H1 (cell line): ENCODE results near the gene HEBP2. TPM values are rescaled to one million over a fixed set of nuclear protein-coding genes. Genes with fewer than 3 reads are reported as not detected.

Source experiments
- HDAC2 ChIP-seq, 2 experiments: fragments of 300-600 bp in 1 of 2; sonication (generic) in 1 of 2; IDR thresholded peaks; 2 replicates each; pipeline ENCODE4 v1.6.1; 2011 to 2012; ENCODE audit warnings: low read depth in 2 of 2, low read length in 2 of 2, mild to moderate bottlenecking in 2 of 2, moderate library complexity in 2 of 2, borderline replicate concordance in 1 of 2, inconsistent platforms in 1 of 2
- RNF2 ChIP-seq: fragments of 200-900, 300-1000 bp; sonication (generic); IDR thresholded peaks from 2 replicates; pipeline ENCODE4 v1.7.1; 2016; ENCODE audit warnings: borderline replicate concordance, low read depth, mild to moderate bottlenecking, antibody characterized with exemption, low read length; ENCODE audit not compliant: poor library complexity, severe bottlenecking; ENCODE audit errors: missing control alignments
- SP2 ChIP-seq: IDR thresholded peaks from 2 replicates; pipeline ENCODE4 v1.6.1; 2012; ENCODE audit warnings: mild to moderate bottlenecking, low read length, inconsistent platforms
- polyA plus RNA-seq, 7 experiments: library from polyadenylated mRNA; depleted of rRNA in 3 of 7; stranded (reverse) in 5 of 7; unstranded in 2 of 7; fragments of >200 nt in 5 of 7; fragments of 200-250 nt in 2 of 7; gene quantifications; 1 replicate in 5 of 7; 2 replicates in 1 of 7; 4 replicates in 1 of 7; pipeline versions ENCODE4 v1.2.1 to v1.2.3, GENCODE V29; 2011 to 2013; ENCODE audit warnings: missing spikeins in 2 of 7, mixed read lengths in 2 of 7
- total RNA-seq: library from RNA; stranded (reverse); fragmentation: NEBNext Ultra II Directional; extraction: Animal tissue kit (Norgen Biotek cat#: 25700); gene quantifications from 2 replicates; pipeline ENCODE4 v1.2.1, GENCODE V29; 2021
- TF ChIP-seq, protein P1 (sequence below): fragments of 300-600 bp; sonication (generic); IDR thresholded peaks from 2 replicates; pipeline ENCODE4 v1.7.1; 2012; ENCODE audit warnings: low read length, moderate library complexity, mild to moderate bottlenecking, inconsistent platforms; ENCODE audit not compliant: insufficient replicate concordance
- TF ChIP-seq, protein P2 (sequence below): IDR thresholded peaks from 2 replicates; pipeline ENCODE4 v1.6.1; 2011; ENCODE audit warnings: low read length, improper control_type of control experiment
- TF ChIP-seq, protein P3 (sequence below): IDR thresholded peaks from 2 replicates; pipeline ENCODE4 v1.6.1; 2012; ENCODE audit warnings: inconsistent platforms

The HEBP2 gene
- total and polyA plus RNA-seq, 2 of the 8 experiments (the other 6 are each of a cell fraction or from before 2014, with no cell fraction given), result 6.5 to 37.9 TPM

DNA sequence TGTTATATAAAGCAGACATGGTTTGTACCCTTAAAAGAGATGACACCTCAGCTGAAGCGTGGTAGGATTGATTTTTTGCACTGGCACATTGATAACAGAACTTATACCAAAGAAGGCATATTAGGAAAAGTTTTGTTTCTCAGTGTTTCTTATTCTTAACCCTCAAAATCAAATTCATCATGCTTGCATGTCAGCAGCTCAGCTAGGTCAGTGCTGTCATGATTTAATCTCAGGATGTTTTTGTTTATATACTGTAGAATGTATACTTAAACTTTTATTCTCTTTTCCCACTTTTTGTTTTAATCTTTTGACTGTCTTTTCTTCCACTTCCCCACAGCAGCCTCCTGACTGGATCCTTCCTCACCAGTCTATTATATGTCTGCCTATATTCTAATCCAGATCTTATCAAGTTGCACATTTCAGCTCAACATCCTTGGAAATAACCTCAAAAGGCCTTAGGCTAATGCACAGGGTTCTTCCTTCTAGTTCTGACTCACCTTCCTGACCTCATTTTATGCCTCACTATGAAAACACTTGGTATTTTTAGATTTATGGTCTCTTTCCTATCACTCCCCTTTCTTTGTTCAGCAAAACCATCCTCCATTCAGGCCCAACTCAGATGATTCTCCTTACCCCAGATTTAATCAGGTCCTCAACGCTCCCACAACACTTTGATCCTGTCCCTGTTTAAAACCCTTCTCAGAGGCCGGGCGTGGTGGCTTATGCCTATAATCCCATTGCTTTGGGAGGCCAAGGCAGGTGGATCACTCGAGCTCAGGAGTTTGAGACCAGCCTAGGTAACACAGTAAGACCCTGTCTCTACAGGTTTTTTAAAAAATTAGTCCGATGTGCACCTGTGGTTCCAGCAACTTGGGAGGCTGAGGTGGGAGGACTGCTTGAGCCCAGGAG is 7.2 kb downstream of the HEBP2 start (continued):
- TF ChIP-seq, protein P1, sequence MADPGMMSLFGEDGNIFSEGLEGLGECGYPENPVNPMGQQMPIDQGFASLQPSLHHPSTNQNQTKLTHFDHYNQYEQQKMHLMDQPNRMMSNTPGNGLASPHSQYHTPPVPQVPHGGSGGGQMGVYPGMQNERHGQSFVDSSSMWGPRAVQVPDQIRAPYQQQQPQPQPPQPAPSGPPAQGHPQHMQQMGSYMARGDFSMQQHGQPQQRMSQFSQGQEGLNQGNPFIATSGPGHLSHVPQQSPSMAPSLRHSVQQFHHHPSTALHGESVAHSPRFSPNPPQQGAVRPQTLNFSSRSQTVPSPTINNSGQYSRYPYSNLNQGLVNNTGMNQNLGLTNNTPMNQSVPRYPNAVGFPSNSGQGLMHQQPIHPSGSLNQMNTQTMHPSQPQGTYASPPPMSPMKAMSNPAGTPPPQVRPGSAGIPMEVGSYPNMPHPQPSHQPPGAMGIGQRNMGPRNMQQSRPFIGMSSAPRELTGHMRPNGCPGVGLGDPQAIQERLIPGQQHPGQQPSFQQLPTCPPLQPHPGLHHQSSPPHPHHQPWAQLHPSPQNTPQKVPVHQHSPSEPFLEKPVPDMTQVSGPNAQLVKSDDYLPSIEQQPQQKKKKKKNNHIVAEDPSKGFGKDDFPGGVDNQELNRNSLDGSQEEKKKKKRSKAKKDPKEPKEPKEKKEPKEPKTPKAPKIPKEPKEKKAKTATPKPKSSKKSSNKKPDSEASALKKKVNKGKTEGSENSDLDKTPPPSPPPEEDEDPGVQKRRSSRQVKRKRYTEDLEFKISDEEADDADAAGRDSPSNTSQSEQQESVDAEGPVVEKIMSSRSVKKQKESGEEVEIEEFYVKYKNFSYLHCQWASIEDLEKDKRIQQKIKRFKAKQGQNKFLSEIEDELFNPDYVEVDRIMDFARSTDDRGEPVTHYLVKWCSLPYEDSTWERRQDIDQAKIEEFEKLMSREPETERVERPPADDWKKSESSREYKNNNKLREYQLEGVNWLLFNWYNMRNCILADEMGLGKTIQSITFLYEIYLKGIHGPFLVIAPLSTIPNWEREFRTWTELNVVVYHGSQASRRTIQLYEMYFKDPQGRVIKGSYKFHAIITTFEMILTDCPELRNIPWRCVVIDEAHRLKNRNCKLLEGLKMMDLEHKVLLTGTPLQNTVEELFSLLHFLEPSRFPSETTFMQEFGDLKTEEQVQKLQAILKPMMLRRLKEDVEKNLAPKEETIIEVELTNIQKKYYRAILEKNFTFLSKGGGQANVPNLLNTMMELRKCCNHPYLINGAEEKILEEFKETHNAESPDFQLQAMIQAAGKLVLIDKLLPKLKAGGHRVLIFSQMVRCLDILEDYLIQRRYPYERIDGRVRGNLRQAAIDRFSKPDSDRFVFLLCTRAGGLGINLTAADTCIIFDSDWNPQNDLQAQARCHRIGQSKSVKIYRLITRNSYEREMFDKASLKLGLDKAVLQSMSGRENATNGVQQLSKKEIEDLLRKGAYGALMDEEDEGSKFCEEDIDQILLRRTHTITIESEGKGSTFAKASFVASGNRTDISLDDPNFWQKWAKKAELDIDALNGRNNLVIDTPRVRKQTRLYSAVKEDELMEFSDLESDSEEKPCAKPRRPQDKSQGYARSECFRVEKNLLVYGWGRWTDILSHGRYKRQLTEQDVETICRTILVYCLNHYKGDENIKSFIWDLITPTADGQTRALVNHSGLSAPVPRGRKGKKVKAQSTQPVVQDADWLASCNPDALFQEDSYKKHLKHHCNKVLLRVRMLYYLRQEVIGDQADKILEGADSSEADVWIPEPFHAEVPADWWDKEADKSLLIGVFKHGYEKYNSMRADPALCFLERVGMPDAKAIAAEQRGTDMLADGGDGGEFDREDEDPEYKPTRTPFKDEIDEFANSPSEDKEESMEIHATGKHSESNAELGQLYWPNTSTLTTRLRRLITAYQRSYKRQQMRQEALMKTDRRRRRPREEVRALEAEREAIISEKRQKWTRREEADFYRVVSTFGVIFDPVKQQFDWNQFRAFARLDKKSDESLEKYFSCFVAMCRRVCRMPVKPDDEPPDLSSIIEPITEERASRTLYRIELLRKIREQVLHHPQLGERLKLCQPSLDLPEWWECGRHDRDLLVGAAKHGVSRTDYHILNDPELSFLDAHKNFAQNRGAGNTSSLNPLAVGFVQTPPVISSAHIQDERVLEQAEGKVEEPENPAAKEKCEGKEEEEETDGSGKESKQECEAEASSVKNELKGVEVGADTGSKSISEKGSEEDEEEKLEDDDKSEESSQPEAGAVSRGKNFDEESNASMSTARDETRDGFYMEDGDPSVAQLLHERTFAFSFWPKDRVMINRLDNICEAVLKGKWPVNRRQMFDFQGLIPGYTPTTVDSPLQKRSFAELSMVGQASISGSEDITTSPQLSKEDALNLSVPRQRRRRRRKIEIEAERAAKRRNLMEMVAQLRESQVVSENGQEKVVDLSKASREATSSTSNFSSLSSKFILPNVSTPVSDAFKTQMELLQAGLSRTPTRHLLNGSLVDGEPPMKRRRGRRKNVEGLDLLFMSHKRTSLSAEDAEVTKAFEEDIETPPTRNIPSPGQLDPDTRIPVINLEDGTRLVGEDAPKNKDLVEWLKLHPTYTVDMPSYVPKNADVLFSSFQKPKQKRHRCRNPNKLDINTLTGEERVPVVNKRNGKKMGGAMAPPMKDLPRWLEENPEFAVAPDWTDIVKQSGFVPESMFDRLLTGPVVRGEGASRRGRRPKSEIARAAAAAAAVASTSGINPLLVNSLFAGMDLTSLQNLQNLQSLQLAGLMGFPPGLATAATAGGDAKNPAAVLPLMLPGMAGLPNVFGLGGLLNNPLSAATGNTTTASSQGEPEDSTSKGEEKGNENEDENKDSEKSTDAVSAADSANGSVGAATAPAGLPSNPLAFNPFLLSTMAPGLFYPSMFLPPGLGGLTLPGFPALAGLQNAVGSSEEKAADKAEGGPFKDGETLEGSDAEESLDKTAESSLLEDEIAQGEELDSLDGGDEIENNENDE, result no peak
- no peak for TF ChIP-seq HDAC2 (IDR thresholded peaks at IDR 0.05; ENCODE audit: borderline replicate concordance in 1 of 2, low read depth in 2 of 2, low read length in 2 of 2)
- TF ChIP-seq, protein P2, sequence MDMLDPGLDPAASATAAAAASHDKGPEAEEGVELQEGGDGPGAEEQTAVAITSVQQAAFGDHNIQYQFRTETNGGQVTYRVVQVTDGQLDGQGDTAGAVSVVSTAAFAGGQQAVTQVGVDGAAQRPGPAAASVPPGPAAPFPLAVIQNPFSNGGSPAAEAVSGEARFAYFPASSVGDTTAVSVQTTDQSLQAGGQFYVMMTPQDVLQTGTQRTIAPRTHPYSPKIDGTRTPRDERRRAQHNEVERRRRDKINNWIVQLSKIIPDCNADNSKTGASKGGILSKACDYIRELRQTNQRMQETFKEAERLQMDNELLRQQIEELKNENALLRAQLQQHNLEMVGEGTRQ, result no peak
- TF ChIP-seq, protein P3, sequence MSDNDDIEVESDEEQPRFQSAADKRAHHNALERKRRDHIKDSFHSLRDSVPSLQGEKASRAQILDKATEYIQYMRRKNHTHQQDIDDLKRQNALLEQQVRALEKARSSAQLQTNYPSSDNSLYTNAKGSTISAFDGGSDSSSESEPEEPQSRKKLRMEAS, result no peak
- no peak for TF ChIP-seq RNF2
- TF ChIP-seq SP2, result no peak
